Astrocyte (in vitro differentiated cells and primary cell): Measurements from ENCODE around the gene NBL1. TPM values are rescaled to one million over a fixed set of nuclear protein-coding genes. Genes with fewer than 3 reads are reported as not detected.

Experiments used
- DNase-seq: peaks from one replicate; pipeline ENCODE4 v3.0.0-alpha.2; 2010; ENCODE audit warnings: low read depth
- FAIRE-seq: peaks from 2 replicates; lab custom pipeline; 2011; peaks lifted over from hg19 to GRCh38; lab: Jason Lieb, UNC
- H2AFZ ChIP-seq: 2 replicates; pipeline ENCODE4 v1.6.0; 2012; ENCODE audit warnings: low read depth, low read length, inconsistent platforms
- H3K27ac ChIP-seq: 2 replicates; pipeline ENCODE4 v1.5.1; 2011; ENCODE audit warnings: low read depth, low read length, inconsistent platforms
- H3K27me3 ChIP-seq: 2 replicates; pipeline ENCODE4 v1.6.0; 2011; ENCODE audit warnings: low read length, inconsistent platforms; ENCODE audit not compliant: insufficient read depth
- H3K36me3 ChIP-seq: 2 replicates; pipeline ENCODE4 v1.5.1; 2011; ENCODE audit warnings: low read length, inconsistent platforms; ENCODE audit not compliant: insufficient read depth
- H3K4me1 ChIP-seq: 2 replicates; pipeline ENCODE4 v1.5.1; 2011; ENCODE audit warnings: low read length, inconsistent platforms; ENCODE audit not compliant: insufficient read depth
- H3K4me2 ChIP-seq: 2 replicates; pipeline ENCODE4 v1.6.0; 2012; ENCODE audit warnings: low read length, inconsistent platforms
- H3K4me3 ChIP-seq: 2 replicates; pipeline ENCODE4 v1.5.1; 2011; ENCODE audit warnings: low read depth, mild to moderate bottlenecking, low read length, inconsistent platforms; ENCODE audit not compliant: insufficient read depth
- H3K79me2 ChIP-seq: 2 replicates; pipeline ENCODE4 v1.6.0; 2012; ENCODE audit warnings: mild to moderate bottlenecking, low read length, inconsistent platforms; ENCODE audit not compliant: insufficient read depth
- H3K9ac ChIP-seq: 2 replicates; pipeline ENCODE4 v1.6.0; 2012; ENCODE audit warnings: mild to moderate bottlenecking, low read length, inconsistent platforms
- H3K9me3 ChIP-seq: 2 replicates; pipeline ENCODE4 v1.5.1; 2012; ENCODE audit warnings: low read depth, mild to moderate bottlenecking, low read length, inconsistent platforms; ENCODE audit not compliant: insufficient read depth
- H4K20me1 ChIP-seq: 2 replicates; pipeline ENCODE4 v1.6.0; 2012; ENCODE audit warnings: low read length, inconsistent platforms; ENCODE audit not compliant: insufficient read depth
- H3K27ac Mint-ChIP-seq: one replicate; pipeline ENCODE4 v1.8.0; 2021; ENCODE audit warnings: mild to moderate bottlenecking, mixed read lengths; ENCODE audit not compliant: unreplicated experiment
- H3K27me3 Mint-ChIP-seq: one replicate; pipeline ENCODE4 v1.8.0; 2021; ENCODE audit warnings: low read depth, mixed read lengths; ENCODE audit not compliant: unreplicated experiment
- H3K36me3 Mint-ChIP-seq: one replicate; pipeline ENCODE4 v1.8.0; 2021; ENCODE audit warnings: low read depth, mixed read lengths; ENCODE audit not compliant: unreplicated experiment
- H3K4me1 Mint-ChIP-seq: one replicate; pipeline ENCODE4 v1.8.0; 2021; ENCODE audit warnings: low read depth, mixed read lengths; ENCODE audit not compliant: unreplicated experiment
- H3K4me3 Mint-ChIP-seq: one replicate; pipeline ENCODE4 v1.8.0; 2021; ENCODE audit warnings: mild to moderate bottlenecking, moderate library complexity, mixed read lengths; ENCODE audit not compliant: unreplicated experiment
- H3K9me3 Mint-ChIP-seq: one replicate; pipeline ENCODE4 v1.8.0; 2021; ENCODE audit warnings: mild to moderate bottlenecking, mixed read lengths; ENCODE audit not compliant: unreplicated experiment
- EZH2 ChIP-seq: IDR thresholded peaks from 2 replicates; pipeline ENCODE4 v1.6.1; 2012; ENCODE audit warnings: mild to moderate bottlenecking, low read length, inconsistent platforms; ENCODE audit not compliant: insufficient read depth
- total RNA-seq: library from RNA; stranded (reverse); gene quantifications from 2 replicates; pipeline ENCODE4 v1.2.1, GENCODE V29; 2021
- TF ChIP-seq, protein P1 (sequence below): IDR thresholded peaks from 2 replicates; pipeline ENCODE4 v1.5.1; 2011; ENCODE audit warnings: low read depth, mild to moderate bottlenecking, inconsistent platforms, low read length, moderate library complexity; ENCODE audit not compliant: insufficient read depth

Gene NBL1
- total RNA-seq, 1 donor from 2014 or later: 58.3 TPM

GRCh38 chr1:19658186-19658585 lies 14.1 kb downstream of the NBL1 start:
- Mint-ChIP-seq H3K27ac (no peak overlapping the region), H3K36me3 (peaks cover 4% of the 10 kb centered on the region), H3K4me3 (no peak overlapping the region), H3K9me3 (no peaks in the 10 kb centered on the region), H3K4me1 (peaks cover 8% of the 10 kb centered on the region), H3K27me3 (peaks cover 17% of the 10 kb centered on the region)
- Histone ChIP-seq H3K79me2 (peaks cover 17% of the 10 kb centered on the region), H4K20me1 (peaks cover 62% of the 10 kb centered on the region), H3K36me3 (no peaks in the 10 kb centered on the region), H3K9me3 (no peaks in the 10 kb centered on the region), H2AFZ (no peak overlapping the region), H3K4me3 (no peak overlapping the region), H3K9ac (no peak overlapping the region), H3K4me1 (peaks cover 17% of the 10 kb centered on the region), H3K4me2 (no peak overlapping the region), H3K27ac (no peak overlapping the region), H3K27me3 (peaks cover 9% of the 10 kb centered on the region)
- FAIRE-seq: no peak
- TF ChIP-seq, protein P1, sequence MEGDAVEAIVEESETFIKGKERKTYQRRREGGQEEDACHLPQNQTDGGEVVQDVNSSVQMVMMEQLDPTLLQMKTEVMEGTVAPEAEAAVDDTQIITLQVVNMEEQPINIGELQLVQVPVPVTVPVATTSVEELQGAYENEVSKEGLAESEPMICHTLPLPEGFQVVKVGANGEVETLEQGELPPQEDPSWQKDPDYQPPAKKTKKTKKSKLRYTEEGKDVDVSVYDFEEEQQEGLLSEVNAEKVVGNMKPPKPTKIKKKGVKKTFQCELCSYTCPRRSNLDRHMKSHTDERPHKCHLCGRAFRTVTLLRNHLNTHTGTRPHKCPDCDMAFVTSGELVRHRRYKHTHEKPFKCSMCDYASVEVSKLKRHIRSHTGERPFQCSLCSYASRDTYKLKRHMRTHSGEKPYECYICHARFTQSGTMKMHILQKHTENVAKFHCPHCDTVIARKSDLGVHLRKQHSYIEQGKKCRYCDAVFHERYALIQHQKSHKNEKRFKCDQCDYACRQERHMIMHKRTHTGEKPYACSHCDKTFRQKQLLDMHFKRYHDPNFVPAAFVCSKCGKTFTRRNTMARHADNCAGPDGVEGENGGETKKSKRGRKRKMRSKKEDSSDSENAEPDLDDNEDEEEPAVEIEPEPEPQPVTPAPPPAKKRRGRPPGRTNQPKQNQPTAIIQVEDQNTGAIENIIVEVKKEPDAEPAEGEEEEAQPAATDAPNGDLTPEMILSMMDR: no peak
- no peak for TF ChIP-seq EZH2
- DNase-seq: no peak

- DNase-seq (no peak), FAIRE-seq (no peak)
- Histone ChIP-seq H3K4me2 (no peak overlapping the region), H3K79me2 (no peaks in the 10 kb centered on the region), H2AFZ (no peak overlapping the region), H3K4me3 (no peak overlapping the region), H3K27ac (no peak overlapping the region), H3K9ac (no peak overlapping the region), H3K36me3 (no peaks in the 10 kb centered on the region), H3K27me3 (peaks cover 35% of the 10 kb centered on the region), H3K4me1 (peaks cover 4% of the 10 kb centered on the region), H3K9me3 (no peaks in the 10 kb centered on the region), H4K20me1 (peaks cover 32% of the 10 kb centered on the region)
- no peaks in the 10 kb centered on the region for H3K36me3 Mint-ChIP-seq
- H3K4me1 Mint-ChIP-seq: peaks cover 6% of the 10 kb centered on the region
- TF ChIP-seq EZH2: no peak
- TF ChIP-seq, protein P1: peak; percentile 81
- no peaks in the 10 kb centered on the region for H3K9me3 Mint-ChIP-seq
- no peak overlapping the region for H3K4me3 Mint-ChIP-seq
- H3K27ac Mint-ChIP-seq: no peak overlapping the region
- H3K27me3 Mint-ChIP-seq: peaks cover 35% of the 10 kb centered on the region
Measured at GRCh38 chr1:19661721-19662228, 17.7 kb downstream of the NBL1 start.

DNA sequence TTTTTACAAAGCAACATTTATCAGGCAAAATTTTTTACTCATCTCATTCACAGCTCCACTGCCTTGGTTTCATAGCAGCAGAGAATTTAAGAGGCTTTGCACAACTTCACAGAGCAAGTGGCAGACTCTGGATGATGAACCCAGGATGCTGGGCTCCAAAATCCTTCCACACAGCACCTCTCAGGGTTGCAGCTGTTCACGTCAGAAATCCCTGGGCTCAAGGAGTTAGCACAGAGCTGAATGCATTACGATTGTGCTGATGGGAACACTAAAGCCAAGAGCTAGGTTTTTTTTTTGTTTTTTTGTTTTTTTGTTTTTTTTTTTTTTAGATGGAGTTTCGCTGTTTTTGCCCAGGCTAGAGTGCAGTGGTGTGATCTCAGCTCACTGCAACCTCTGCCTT lies 18.2 kb downstream of the NBL1 start:
- H3K27ac Mint-ChIP-seq: no peak overlapping the region
- no peak for FAIRE-seq
- peaks cover 39% of the 10 kb centered on the region for H3K27me3 ChIP-seq

More for the DNA sequence above, 18.2 kb downstream of the NBL1 start:
- H2AFZ ChIP-seq: no peak overlapping the region
- H3K4me3 ChIP-seq: no peak overlapping the region
- no peak overlapping the region for H3K9ac ChIP-seq
- peaks cover 31% of the 10 kb centered on the region for H4K20me1 ChIP-seq
- TF ChIP-seq EZH2: no peak
- TF ChIP-seq, protein P1: no peak
- H3K4me1 Mint-ChIP-seq: peaks cover 6% of the 10 kb centered on the region
- H3K4me2 ChIP-seq: no peak overlapping the region
- H3K36me3 ChIP-seq: no peaks in the 10 kb centered on the region
- peaks cover 4% of the 10 kb centered on the region for H3K4me1 ChIP-seq
- H3K9me3 Mint-ChIP-seq: no peaks in the 10 kb centered on the region
- no peak overlapping the region for H3K27ac ChIP-seq
- H3K27me3 Mint-ChIP-seq: peaks cover 40% of the 10 kb centered on the region
- H3K4me3 Mint-ChIP-seq: no peak overlapping the region
- H3K9me3 ChIP-seq: no peaks in the 10 kb centered on the region
- no peaks in the 10 kb centered on the region for H3K36me3 Mint-ChIP-seq
- no peak for DNase-seq
- H3K79me2 ChIP-seq: no peaks in the 10 kb centered on the region
